HepG2 (cell line): Measurements from ENCODE around the gene KSR1. TPM values are rescaled to one million over a fixed set of nuclear protein-coding genes. Genes with fewer than 3 reads are reported as not detected.

Source experiments
- CBX2 ChIP-seq, 2 experiments: fragments of 200-600 bp in 1 of 2; sonication (generic); formaldehyde crosslinking in 1 of 2; IDR thresholded peaks; 2 replicates each; pipeline versions ENCODE4 v1.7.0 to v1.8.1; 2018 to 2022; ENCODE audit warnings: low read depth in 2 of 2, low read length in 1 of 2, mild to moderate bottlenecking in 1 of 2, missing genetic modification reagents in 1 of 2
- GATAD1 ChIP-seq: IDR thresholded peaks from 2 replicates; pipeline ENCODE4 v1.6.1; 2016; ENCODE audit warnings: missing genetic modification reagents, missing compliant biosample characterization
- GPBP1L1 ChIP-seq: sonication (generic); formaldehyde crosslinking; IDR thresholded peaks from 2 replicates; pipeline ENCODE4 v1.5.0; 2020; ENCODE audit warnings: mild to moderate bottlenecking, missing genetic modification reagents
- KLF11 ChIP-seq: IDR thresholded peaks from 2 replicates; pipeline ENCODE4 v1.6.1; 2016; ENCODE audit warnings: missing compliant biosample characterization
- TBX2 ChIP-seq: sonication (generic); formaldehyde crosslinking; IDR thresholded peaks from 2 replicates; pipeline ENCODE4 v1.5.0; 2020; ENCODE audit warnings: missing genetic modification reagents, mild to moderate bottlenecking, borderline replicate concordance
- ZFP1 ChIP-seq: IDR thresholded peaks from 2 replicates; pipeline ENCODE4 v1.6.1; 2016
- ZNF205 ChIP-seq: IDR thresholded peaks from 2 replicates; pipeline ENCODE4 v1.6.1; 2018; ENCODE audit warnings: missing biosample characterization, missing genetic modification reagents
- ZNF30 ChIP-seq: sonication (generic); formaldehyde crosslinking; IDR thresholded peaks from 2 replicates; pipeline ENCODE4 v1.5.0; 2020; ENCODE audit warnings: mild to moderate bottlenecking, missing genetic modification reagents
- ZNF318 ChIP-seq: sonication (generic); formaldehyde crosslinking; IDR thresholded peaks from 2 replicates; pipeline ENCODE4 v1.4.0; 2020; ENCODE audit warnings: mild to moderate bottlenecking, missing genetic modification reagents
- ZNF639 ChIP-seq: conservative IDR thresholded peaks from 2 replicates; pipeline ENCODE4 v1.6.1; 2018; ENCODE audit warnings: missing genetic modification reagents
- ZNF670 ChIP-seq: sonication (generic); formaldehyde crosslinking; IDR thresholded peaks from 2 replicates; pipeline ENCODE4 v1.8.0; 2022; ENCODE audit warnings: mild to moderate bottlenecking, missing genetic modification reagents, borderline replicate concordance
- polyA plus RNA-seq, 8 experiments: library from polyadenylated mRNA; depleted of rRNA in 3 of 8; stranded (reverse) in 7 of 8; unstranded in 1 of 8; fragments of >200 nt; fragmentation: Illumina TruSeq in 4 of 8; extraction: Trizol in 4 of 8; gene quantifications; 2 replicates each; pipeline versions ENCODE4 v1.2.1 to v1.2.3, GENCODE V29; 2011 to 2016; ENCODE audit warnings: low read depth in 4 of 8, missing spikeins in 1 of 8, mixed read lengths in 1 of 8; ENCODE audit not compliant: insufficient read depth in 1 of 8
- total RNA-seq, 5 experiments: library from RNA; depleted of rRNA; stranded (reverse); fragments of >200 nt; fragmentation: Illumina TruSeq; extraction: Trizol; gene quantifications; 2 replicates each; pipeline ENCODE4 v1.2.3, GENCODE V29; 2016; ENCODE audit warnings: low read depth in 1 of 5
- TF ChIP-seq, protein P1 (sequence below): sonication (generic); formaldehyde crosslinking; conservative IDR thresholded peaks from 2 replicates; pipeline ENCODE4 v1.4.0; 2020; ENCODE audit warnings: mild to moderate bottlenecking, missing genetic modification reagents, moderate library complexity
- TF ChIP-seq, protein P2 (sequence below): sonication (generic); formaldehyde crosslinking; IDR thresholded peaks from 2 replicates; pipeline ENCODE4 v1.4.0; 2020; ENCODE audit warnings: missing genetic modification reagents

KSR1 gene
- total and polyA plus RNA-seq, 2 of the 13 experiments (the other 11 are each of a cell fraction or from before 2014, with no cell fraction given) = 10.1 to 16.6 TPM

DNA sequence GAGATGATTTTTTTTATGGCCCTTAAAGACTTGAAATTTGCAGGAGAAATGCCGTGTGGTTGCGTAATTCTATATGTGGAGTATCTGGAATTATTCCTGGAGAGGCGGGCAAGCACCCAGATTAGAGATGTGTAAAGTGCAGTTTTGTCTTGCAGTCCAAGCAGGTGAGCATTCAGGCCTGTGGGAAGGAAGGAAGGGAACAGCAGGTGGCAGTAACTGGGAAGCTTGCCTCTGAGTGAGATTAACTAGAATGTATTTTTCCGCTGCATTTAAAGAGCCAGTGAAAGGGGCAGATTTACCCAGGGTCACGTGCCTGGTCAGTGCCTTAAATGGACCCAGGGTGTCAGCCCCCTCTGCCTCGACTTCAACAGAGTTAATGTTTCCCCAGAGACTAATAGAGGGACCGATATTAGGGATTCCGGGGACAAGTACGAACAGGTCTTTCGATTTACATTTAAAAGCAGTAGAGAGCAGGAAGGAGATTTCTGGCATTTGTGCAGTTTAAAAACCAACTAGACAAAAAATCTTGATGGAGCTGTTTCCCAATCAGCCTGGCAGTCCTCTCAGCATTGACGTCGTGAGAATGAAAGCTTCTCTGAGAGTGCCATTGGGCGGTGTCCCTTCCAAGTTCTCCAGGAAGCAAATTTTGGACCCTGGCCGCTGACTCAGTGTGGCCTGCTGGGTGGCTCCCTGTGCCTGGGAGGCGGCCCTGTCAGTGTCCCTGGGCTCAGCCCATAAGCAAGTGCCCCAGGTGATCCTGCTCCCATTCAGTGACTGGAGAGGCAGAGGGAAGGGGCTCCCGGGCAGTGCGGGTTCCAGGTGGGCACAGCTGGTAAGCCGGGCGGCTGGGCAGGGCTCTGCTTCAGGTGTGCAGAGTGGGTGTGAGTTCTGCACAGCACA, 38.2 kb downstream of the KSR1 start (continued):
- TF ChIP-seq, protein P1, sequence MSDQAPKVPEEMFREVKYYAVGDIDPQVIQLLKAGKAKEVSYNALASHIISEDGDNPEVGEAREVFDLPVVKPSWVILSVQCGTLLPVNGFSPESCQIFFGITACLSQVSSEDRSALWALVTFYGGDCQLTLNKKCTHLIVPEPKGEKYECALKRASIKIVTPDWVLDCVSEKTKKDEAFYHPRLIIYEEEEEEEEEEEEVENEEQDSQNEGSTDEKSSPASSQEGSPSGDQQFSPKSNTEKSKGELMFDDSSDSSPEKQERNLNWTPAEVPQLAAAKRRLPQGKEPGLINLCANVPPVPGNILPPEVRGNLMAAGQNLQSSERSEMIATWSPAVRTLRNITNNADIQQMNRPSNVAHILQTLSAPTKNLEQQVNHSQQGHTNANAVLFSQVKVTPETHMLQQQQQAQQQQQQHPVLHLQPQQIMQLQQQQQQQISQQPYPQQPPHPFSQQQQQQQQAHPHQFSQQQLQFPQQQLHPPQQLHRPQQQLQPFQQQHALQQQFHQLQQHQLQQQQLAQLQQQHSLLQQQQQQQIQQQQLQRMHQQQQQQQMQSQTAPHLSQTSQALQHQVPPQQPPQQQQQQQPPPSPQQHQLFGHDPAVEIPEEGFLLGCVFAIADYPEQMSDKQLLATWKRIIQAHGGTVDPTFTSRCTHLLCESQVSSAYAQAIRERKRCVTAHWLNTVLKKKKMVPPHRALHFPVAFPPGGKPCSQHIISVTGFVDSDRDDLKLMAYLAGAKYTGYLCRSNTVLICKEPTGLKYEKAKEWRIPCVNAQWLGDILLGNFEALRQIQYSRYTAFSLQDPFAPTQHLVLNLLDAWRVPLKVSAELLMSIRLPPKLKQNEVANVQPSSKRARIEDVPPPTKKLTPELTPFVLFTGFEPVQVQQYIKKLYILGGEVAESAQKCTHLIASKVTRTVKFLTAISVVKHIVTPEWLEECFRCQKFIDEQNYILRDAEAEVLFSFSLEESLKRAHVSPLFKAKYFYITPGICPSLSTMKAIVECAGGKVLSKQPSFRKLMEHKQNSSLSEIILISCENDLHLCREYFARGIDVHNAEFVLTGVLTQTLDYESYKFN (CRISPR knock-in tag) = peak; percentile 49
- TF ChIP-seq CBX2 (IDR thresholded peaks at IDR 0.05; ENCODE audit: low read depth, low read length) (no peak), CBX2 (CRISPR knock-in tag; IDR thresholded peaks at IDR 0.05; ENCODE audit: low read depth) (no peak), GATAD1 (no peak), GPBP1L1 (CRISPR knock-in tag) (no peak), TBX2 (CRISPR knock-in tag) (peak; percentile 44; the same call in 1 of the 2 replicates), KLF11 (CRISPR knock-in tag) (no peak), ZNF670 (CRISPR knock-in tag) (no peak), ZNF205 (CRISPR knock-in tag) (no peak; the same call in 1 of the 2 replicates), ZNF639 (CRISPR knock-in tag) (no peak), ZNF318 (no peak), ZNF30 (CRISPR knock-in tag) (no peak), ZFP1 (CRISPR knock-in tag) (no peak)
- TF ChIP-seq, protein P2, sequence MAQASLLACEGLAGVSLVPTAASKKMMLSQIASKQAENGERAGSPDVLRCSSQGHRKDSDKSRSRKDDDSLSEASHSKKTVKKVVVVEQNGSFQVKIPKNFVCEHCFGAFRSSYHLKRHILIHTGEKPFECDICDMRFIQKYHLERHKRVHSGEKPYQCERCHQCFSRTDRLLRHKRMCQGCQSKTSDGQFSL (CRISPR knock-in tag) = no peak
